H1 (cell line): ENCODE measurements around the gene FHOD1. TPM values are rescaled to one million over a fixed set of nuclear protein-coding genes. Genes with fewer than 3 reads are reported as not detected.
A peak's percentile ranks its signal among the peaks of the same experiment; 100 is the strongest.

Experiments
- CTCF ChIA-PET: fragments of 300-600 bp; sonication (Branson Sonifier 250); formaldehyde crosslinking; loops from one replicate; lab custom pipeline; 2021; ENCODE audit not compliant: partially characterized antibody; lab: Charles Lee
- POLR2A ChIA-PET: fragments of 300-600 bp; sonication (Branson Sonifier 250); formaldehyde crosslinking; loops from one replicate; lab custom pipeline; 2021; ENCODE audit warnings: inconsistent platforms; ENCODE audit not compliant: partially characterized antibody; lab: Charles Lee
- DNase-seq, 2 experiments: peaks; one replicate each; pipeline versions ENCODE4 v3.0.0 to v3.0.0-alpha.2; 2010 to 2022; ENCODE audit warnings: low spot score in 2 of 2, low read depth in 1 of 2, mixed read lengths in 1 of 2
- FAIRE-seq: peaks from 2 replicates; lab custom pipeline; 2011; peaks lifted over from hg19 to GRCh38; lab: Jason Lieb, UNC
- H2AFZ ChIP-seq: 2 replicates; pipeline ENCODE4 v1.8.1; 2012; ENCODE audit warnings: low read length, inconsistent platforms
- H2AK5ac ChIP-seq: 2 replicates; pipeline ENCODE4 v1.6.1; 2013; ENCODE audit warnings: low read depth, low read length
- H2BK120ac ChIP-seq: replicated peaks from 2 replicates; pipeline ENCODE3; 2013; ENCODE audit warnings: low read depth, low read length, inconsistent platforms
- H2BK12ac ChIP-seq: 2 replicates; pipeline ENCODE4 v1.6.1; 2013; ENCODE audit warnings: low read depth, low read length
- H2BK15ac ChIP-seq: 2 replicates; pipeline ENCODE4 v1.6.1; 2013; ENCODE audit warnings: low read length
- H2BK20ac ChIP-seq: 2 replicates; pipeline ENCODE4 v1.6.1; 2013; ENCODE audit warnings: low read length
- H2BK5ac ChIP-seq: 2 replicates; pipeline ENCODE4 v1.6.1; 2013; ENCODE audit warnings: low read depth, low read length
- H3K14ac ChIP-seq: 2 replicates; pipeline ENCODE4 v1.6.1; 2013; ENCODE audit warnings: inconsistent platforms; ENCODE audit not compliant: insufficient read length
- H3K18ac ChIP-seq: 2 replicates; pipeline ENCODE4 v1.6.1; 2013; ENCODE audit warnings: low read length; ENCODE audit errors: extremely low read depth
- H3K23ac ChIP-seq: 2 replicates; pipeline ENCODE4 v1.6.1; 2013; ENCODE audit warnings: inconsistent platforms; ENCODE audit not compliant: insufficient read length
- H3K23me2 ChIP-seq: 2 replicates; pipeline ENCODE4 v1.6.1; 2013; ENCODE audit warnings: low read depth, low read length
- H3K27ac ChIP-seq: 2 replicates; pipeline ENCODE4 v1.6.1; 2011; ENCODE audit warnings: low read depth, low read length, inconsistent platforms
- H3K27me3 ChIP-seq, 4 experiments: replicated peaks in 1 of 4; 1 replicate in 1 of 4; 2 replicates in 3 of 4; pipeline versions ENCODE4 v1.6.1 to v1.8.1; 2011 to 2013; ENCODE audit warnings: low read length in 3 of 4, mild to moderate bottlenecking in 3 of 4, inconsistent platforms in 2 of 4, mixed read lengths in 2 of 4, moderate library complexity in 1 of 4; ENCODE audit not compliant: control insufficient read depth in 3 of 4, insufficient read depth in 3 of 4; ENCODE audit errors: extremely low read depth in 1 of 4
- H3K36me3 ChIP-seq, 4 experiments: 2 replicates each; pipeline versions ENCODE4 v1.6.1 to v1.8.1; 2011 to 2013; ENCODE audit warnings: mild to moderate bottlenecking in 4 of 4, low read length in 3 of 4, moderate library complexity in 2 of 4, control low read depth in 1 of 4, inconsistent platforms in 1 of 4; ENCODE audit not compliant: insufficient read depth in 4 of 4, control insufficient read depth in 2 of 4
- H3K4ac ChIP-seq: replicated peaks from 2 replicates; pipeline ENCODE3; 2013; ENCODE audit warnings: low read length, low read depth, mixed read lengths, inconsistent platforms; ENCODE audit not compliant: insufficient read length
- H3K4me1 ChIP-seq, 4 experiments: replicated peaks in 1 of 4; 1 replicate in 1 of 4; 2 replicates in 3 of 4; pipeline versions ENCODE4 v1.6.1 to v1.8.1; 2011 to 2013; ENCODE audit warnings: low read length in 3 of 4, inconsistent platforms in 2 of 4, mixed read lengths in 1 of 4; ENCODE audit not compliant: insufficient read depth in 4 of 4, control insufficient read depth in 3 of 4
- H3K4me2 ChIP-seq, 2 experiments: 2 replicates each; pipeline versions ENCODE4 v1.6.1 to v1.8.1; 2011 to 2013; ENCODE audit warnings: low read depth in 2 of 2, low read length in 2 of 2, control low read depth in 1 of 2, inconsistent platforms in 1 of 2, mild to moderate bottlenecking in 1 of 2; ENCODE audit not compliant: insufficient read depth in 1 of 2
- H3K4me3 ChIP-seq, 4 experiments: fragments of 200-600, 300-600 bp in 1 of 4; sonication (generic), shearing (Covaris generic), sonication (Bioruptor Twin) in 1 of 4; 2 replicates each; pipeline versions ENCODE4 v1.5.1 to v1.8.1; 2011 to 2016; ENCODE audit warnings: low read length in 4 of 4, low read depth in 3 of 4, control low read depth in 2 of 4, inconsistent platforms in 2 of 4, mild to moderate bottlenecking in 2 of 4, mixed read lengths in 1 of 4, moderate library complexity in 1 of 4; ENCODE audit not compliant: insufficient read depth in 2 of 4; ENCODE audit errors: extremely low read depth in 1 of 4
- H3K56ac ChIP-seq: replicated peaks from 2 replicates; pipeline ENCODE3; 2013; ENCODE audit warnings: low read depth, mild to moderate bottlenecking, mixed read lengths, low read length, inconsistent platforms; ENCODE audit not compliant: insufficient read length
- H3K79me1 ChIP-seq: 2 replicates; pipeline ENCODE4 v1.6.1; 2013; ENCODE audit warnings: low read depth, low read length, control low read depth
- H3K79me2 ChIP-seq, 2 experiments: 2 replicates each; pipeline versions ENCODE4 v1.6.1 to v1.8.1; 2012 to 2013; ENCODE audit warnings: low read length in 2 of 2, mild to moderate bottlenecking in 2 of 2, inconsistent platforms in 1 of 2; ENCODE audit not compliant: insufficient read depth in 2 of 2, control insufficient read depth in 1 of 2
- H3K9ac ChIP-seq, 4 experiments: replicated peaks in 1 of 4; 1 replicate in 1 of 4; 2 replicates in 3 of 4; pipeline versions ENCODE4 v1.6.1 to v1.8.1; 2011 to 2013; ENCODE audit warnings: low read depth in 3 of 4, low read length in 3 of 4, control low read depth in 2 of 4, mild to moderate bottlenecking in 2 of 4, moderate library complexity in 2 of 4, inconsistent platforms in 1 of 4; ENCODE audit errors: extremely low read depth in 1 of 4
- H3K9me3 ChIP-seq, 2 experiments: 2 replicates each; pipeline versions ENCODE4 v1.6.1 to v1.8.1; 2012 to 2013; ENCODE audit warnings: mild to moderate bottlenecking in 2 of 2, moderate library complexity in 2 of 2, control low read depth in 1 of 2, inconsistent platforms in 1 of 2, low read depth in 1 of 2, low read length in 1 of 2, mixed read lengths in 1 of 2; ENCODE audit not compliant: insufficient read depth in 2 of 2
- H4K20me1 ChIP-seq, 2 experiments: replicated peaks in 1 of 2; 2 replicates each; pipeline versions ENCODE3 to v1.8.1; 2011 to 2013; ENCODE audit warnings: inconsistent platforms in 2 of 2, low read length in 2 of 2, mild to moderate bottlenecking in 1 of 2; ENCODE audit not compliant: insufficient read depth in 2 of 2, control insufficient read depth in 1 of 2
- H4K5ac ChIP-seq: 2 replicates; pipeline ENCODE4 v1.6.1; 2013; ENCODE audit warnings: low read length, low read depth, mixed read lengths, inconsistent platforms; ENCODE audit not compliant: insufficient read length
- H4K8ac ChIP-seq: 2 replicates; pipeline ENCODE4 v1.8.0; 2013; ENCODE audit warnings: mild to moderate bottlenecking, moderate library complexity, low read length, inconsistent platforms; ENCODE audit not compliant: insufficient read depth; ENCODE audit errors: extremely low read depth
- H4K91ac ChIP-seq: replicated peaks from 2 replicates; pipeline ENCODE3; 2013; ENCODE audit warnings: low read length, mixed read lengths, inconsistent platforms; ENCODE audit not compliant: insufficient read length
- BACH1 ChIP-seq: IDR thresholded peaks from 2 replicates; pipeline ENCODE4 v1.6.1; 2012; ENCODE audit warnings: low read length, improper control_type of control experiment
- KDM5A ChIP-seq: fragments of 200-600 bp; IDR thresholded peaks from 2 replicates; pipeline ENCODE4 v1.7.1; 2012; ENCODE audit warnings: mild to moderate bottlenecking, low read length, inconsistent platforms, mixed read lengths
- RAD21 ChIP-seq, 2 experiments: IDR thresholded peaks in 1 of 2; conservative IDR thresholded peaks in 1 of 2; 2 replicates each; pipeline ENCODE4 v1.6.1; 2011; ENCODE audit warnings: low read depth in 2 of 2, low read length in 2 of 2, improper control_type of control experiment in 1 of 2, inconsistent platforms in 1 of 2, mild to moderate bottlenecking in 1 of 2, moderate library complexity in 1 of 2
- TBP ChIP-seq: IDR thresholded peaks from 2 replicates; pipeline ENCODE4 v1.6.1; 2011; ENCODE audit warnings: low read depth, low read length, improper control_type of control experiment
- TEAD4 ChIP-seq: IDR thresholded peaks from 2 replicates; pipeline ENCODE4 v1.6.1; 2012; ENCODE audit warnings: low read depth, low read length, inconsistent platforms, mixed read lengths
- WGBS, 2 experiments: shearing (Covaris generic) in 1 of 2; methylation state at CpG; one replicate each; pipeline versions ENCODE4 v1.1.6 to v1.1.7; 2013 to 2015; ENCODE audit warnings: low lambda C conversion rate in 2 of 2, mixed read lengths in 2 of 2, inconsistent platforms in 1 of 2, low coverage in 1 of 2, missing lambda C conversion rate in 1 of 2; ENCODE audit not compliant: insufficient replicate concordance in 2 of 2, insufficient coverage in 1 of 2, insufficient read length in 1 of 2; ENCODE audit errors: extremely low coverage in 1 of 2, missing lambda C conversion rate in 1 of 2; 5-methylcytosine and 5-hydroxymethylcytosine counted together
- polyA plus RNA-seq, 7 experiments: library from polyadenylated mRNA; depleted of rRNA in 3 of 7; stranded (reverse) in 5 of 7; unstranded in 2 of 7; fragments of >200 nt in 5 of 7; fragments of 200-250 nt in 2 of 7; gene quantifications; 1 replicate in 5 of 7; 2 replicates in 1 of 7; 4 replicates in 1 of 7; pipeline versions ENCODE4 v1.2.1 to v1.2.3, GENCODE V29; 2011 to 2013; ENCODE audit warnings: missing spikeins in 2 of 7, mixed read lengths in 2 of 7
- total RNA-seq: library from RNA; stranded (reverse); fragmentation: NEBNext Ultra II Directional; extraction: Animal tissue kit (Norgen Biotek cat#: 25700); gene quantifications from 2 replicates; pipeline ENCODE4 v1.2.1, GENCODE V29; 2021

Gene FHOD1
- total and polyA plus RNA-seq, 2 of the 8 experiments (the other 6 are each of a cell fraction or from before 2014, with no cell fraction given), result 31.3 to 60.7 TPM

GRCh38 chr16:67240506-67240905 lies 6.8 kb downstream of the FHOD1 start:
- Histone ChIP-seq H3K4me1 (peaks cover 12 to 18% (median 13%) of the 10 kb centered on the region in 4 experiments), H3K4me3 (no peak overlapping the region), H2AFZ (no peak overlapping the region), H3K27me3 (no peaks in the 10 kb centered on the region), H4K8ac (no peak overlapping the region), H3K9me3 (no peaks in the 10 kb centered on the region), H4K5ac (no peak overlapping the region), H3K23ac (no peak overlapping the region), H4K20me1 (peaks cover 0 to 9% of the 10 kb centered on the region in 2 experiments), H3K56ac (no peak overlapping the region), H3K36me3 (peaks cover 5 to 12% (median 8%) of the 10 kb centered on the region in 4 experiments; a peak in 5 of 8 replicates), H3K18ac (peak overlapping the region; percentile 78; the same call in 1 of the 2 replicates), H3K23me2 (no peaks in the 10 kb centered on the region; the same call in 1 of the 2 replicates), H3K79me1 (peaks cover 20% of the 10 kb centered on the region), H3K14ac (no peak overlapping the region), H3K9ac (no peak overlapping the region; a peak in 2 of 7 replicates), H2BK120ac (no peak overlapping the region), H4K91ac (no peak overlapping the region), H2AK5ac (no peak overlapping the region), H3K4ac (no peak overlapping the region), H2BK20ac (peak overlapping the region; percentile 61; the same call in 1 of the 2 replicates), H2BK12ac (peak overlapping the region; percentile 68; the same call in 1 of the 2 replicates), H2BK5ac (peak overlapping the region; percentile 41), H3K27ac (peak overlapping the region; percentile 46; the same call in 1 of the 2 replicates), H3K79me2 (peaks cover 0 to 21% of the 10 kb centered on the region in 2 experiments; a peak in 2 of 4 replicates), H3K4me2 (no peak overlapping the region; a peak in 2 of 4 replicates), H2BK15ac (no peak overlapping the region)
- no peak for DNase-seq
- POLR2A ChIA-PET, result interaction anchor here (0.6 to 1.3 kb wide), 2 partner anchors 11 to 30 kb away, joined by 3 read pairs; no protein-coding TSS in a partner anchor
- no peak for FAIRE-seq
- whole genome bisulfite sequencing, 2 experiments, result 92% methylated on average over 4 of the region's 4 CpGs; no CpG with 5 or more reads in 1 of the 2 experiments
- CTCF ChIA-PET, result interaction anchor here (2.8 to 4.6 kb wide), 2 partner anchors 13 to 43 kb away, joined by 10 to 23 read pairs; partner anchors contain the start of gene TMEM208
- TF ChIP-seq TBP (no peak), KDM5A (no peak), TEAD4 (no peak), RAD21 (IDR thresholded peaks at IDR 0.05 in 1 of 2, conservative IDR thresholded peaks at IDR 0.05 in 1 of 2; ENCODE audit: low read depth in 2 of 2, low read length in 2 of 2) (no peak), BACH1 (no peak)
